ENCODE data around the gene C19orf73. TPM values are rescaled to one million over a fixed set of nuclear protein-coding genes. Genes with fewer than 3 reads are reported as not detected.
A peak's percentile ranks its signal among the peaks of the same experiment; 100 is the strongest.
"Not testable (repeated sequence)": the region's sequence is repeated elsewhere in the genome, so short reads cannot be mapped to it uniquely, and the experiment has no call there.

C19orf73 gene
- total RNA-seq, 2 donors from 2014 or later = 0.81 TPM; not detected in 1

DNA sequence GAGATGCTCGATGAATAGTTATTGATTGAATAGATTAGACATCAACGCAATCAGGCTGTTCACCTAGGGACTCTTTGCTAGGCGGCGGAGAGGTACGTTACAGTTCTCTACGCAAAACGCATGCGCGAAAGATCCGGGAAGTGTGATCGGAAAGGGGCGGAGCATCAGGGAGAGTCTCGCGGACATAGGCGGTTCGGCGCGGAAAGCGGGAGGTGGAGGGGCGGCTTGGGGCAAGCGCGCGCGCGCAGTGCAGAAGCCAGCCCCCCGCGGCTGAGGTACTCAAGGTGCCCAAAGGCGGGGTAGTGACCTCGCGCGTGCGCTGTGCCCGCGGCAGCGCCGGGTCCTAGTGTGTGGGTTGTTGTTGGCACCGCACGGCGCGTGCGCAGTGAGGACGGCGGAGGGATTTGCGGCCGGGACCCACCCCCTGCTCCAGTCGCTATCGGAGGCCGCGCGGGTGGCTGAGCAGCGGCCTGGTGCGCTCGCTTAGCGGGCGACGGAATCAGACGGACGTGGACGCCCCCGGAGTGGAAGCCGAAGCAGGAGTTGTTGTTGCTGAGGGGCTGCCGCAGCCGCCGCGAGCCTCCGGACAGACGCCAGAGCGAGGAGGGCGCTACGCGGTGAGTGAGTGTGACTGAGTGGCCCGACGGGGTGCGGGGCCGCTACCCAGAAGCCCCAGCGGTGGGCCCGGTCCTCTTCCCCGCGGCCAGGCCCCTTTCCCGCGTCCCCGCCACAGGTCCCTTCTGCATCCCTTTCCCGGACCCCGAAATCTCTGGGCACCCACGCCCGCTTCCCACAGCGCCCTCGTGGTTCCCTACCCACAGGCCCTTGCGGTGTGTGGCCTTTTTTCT lies 33.7 kb downstream of the C19orf73 start, which contains the start of gene SNRNP70:
TSS of gene SNRNP70 (plus strand) at position 432 of the 848 bp plus-strand sequence. CDS start 964 bp downstream, outside the sequence.
- intact Hi-C loops (cut with DNase I) = no loop called here
- peak; percentile 100 for DNase-seq (ENCODE audit: low spot score)

DNA sequence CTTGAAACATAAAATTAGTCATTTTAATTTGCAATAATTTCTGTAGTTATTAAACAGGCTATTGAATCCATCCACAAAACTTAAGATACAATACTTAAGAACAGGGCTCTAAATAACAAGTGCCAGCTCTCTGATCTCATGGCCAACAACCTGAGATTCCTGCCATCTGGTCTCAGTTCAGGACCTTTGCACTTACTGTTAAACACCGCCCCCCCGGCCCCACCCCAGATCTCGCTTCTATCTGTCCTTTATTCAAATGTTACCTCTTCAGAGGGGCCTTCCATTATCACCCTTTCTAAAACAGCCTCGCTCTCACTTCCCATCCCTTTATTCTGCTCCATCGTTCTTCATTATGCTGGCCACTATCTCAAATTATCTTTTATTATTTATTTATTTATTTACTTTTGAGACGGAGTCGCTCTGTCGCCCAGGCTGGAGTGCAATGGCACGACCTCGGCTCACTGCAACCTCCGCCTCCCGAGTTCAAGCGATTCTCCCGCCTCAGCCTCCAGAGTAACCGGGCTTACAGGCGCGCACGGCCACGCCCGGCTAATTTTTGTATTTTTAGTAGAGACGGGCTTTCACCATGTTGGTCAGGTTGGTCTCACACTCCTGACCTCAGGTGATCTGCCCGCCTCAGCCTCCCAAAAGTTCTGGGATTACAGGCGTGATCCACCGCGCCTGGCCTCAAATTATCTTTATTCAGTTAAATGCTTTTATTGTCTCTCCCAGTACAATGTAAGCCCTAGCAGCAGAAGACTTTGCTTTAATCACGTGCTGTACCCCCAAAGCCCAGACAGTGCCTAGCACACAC lies 34.5 kb downstream of the C19orf73 start:
- no peak for DNase-seq (ENCODE audit: low spot score)
- intact Hi-C loops (cut with DNase I) = no loop called here

DNA sequence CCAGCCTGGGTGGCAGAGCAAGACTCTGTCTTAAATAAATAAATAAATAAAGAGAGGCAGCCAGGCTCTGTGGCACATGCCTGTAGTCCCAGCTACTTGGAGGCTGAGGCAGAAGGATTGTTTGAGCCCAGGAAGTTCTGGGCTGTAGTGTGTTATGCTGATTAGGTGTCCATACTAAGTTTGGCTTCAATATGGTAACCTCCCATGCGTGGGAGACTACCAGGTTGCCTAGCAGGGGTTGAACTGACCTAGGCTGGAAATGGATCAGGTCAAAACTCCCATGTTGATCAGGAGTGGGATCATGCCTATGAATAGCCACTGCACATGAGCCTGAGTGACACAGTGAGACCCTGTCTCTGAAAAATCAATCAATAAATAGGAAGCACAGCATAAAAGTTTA lies 37.7 kb downstream of the C19orf73 start:
- intact Hi-C loops (cut with DNase I) = no loop called here
- no peak for DNase-seq (ENCODE audit: low spot score)

DNA sequence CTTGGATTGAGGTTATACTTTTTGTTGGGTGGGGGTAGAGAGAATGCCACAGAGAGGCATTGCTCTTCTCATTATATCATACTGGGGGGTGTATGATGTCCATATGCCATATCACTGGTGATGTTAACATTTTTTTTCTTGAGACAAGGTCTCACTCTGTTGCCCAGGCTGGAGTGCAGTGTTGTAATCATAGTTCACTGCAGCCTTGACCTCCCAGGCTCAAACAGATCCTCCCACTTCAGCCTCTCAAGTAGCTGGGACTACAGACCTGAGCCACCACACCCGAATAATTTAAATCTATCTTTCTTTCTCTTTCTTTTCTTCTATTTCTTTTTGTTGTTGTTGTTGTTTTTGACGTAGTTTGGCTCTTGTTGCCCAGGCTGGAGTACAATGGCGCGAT lies 38.6 kb downstream of the C19orf73 start:
- intact Hi-C loops (cut with DNase I) = no loop called here
- DNase-seq (ENCODE audit: low spot score) = no peak

DNA sequence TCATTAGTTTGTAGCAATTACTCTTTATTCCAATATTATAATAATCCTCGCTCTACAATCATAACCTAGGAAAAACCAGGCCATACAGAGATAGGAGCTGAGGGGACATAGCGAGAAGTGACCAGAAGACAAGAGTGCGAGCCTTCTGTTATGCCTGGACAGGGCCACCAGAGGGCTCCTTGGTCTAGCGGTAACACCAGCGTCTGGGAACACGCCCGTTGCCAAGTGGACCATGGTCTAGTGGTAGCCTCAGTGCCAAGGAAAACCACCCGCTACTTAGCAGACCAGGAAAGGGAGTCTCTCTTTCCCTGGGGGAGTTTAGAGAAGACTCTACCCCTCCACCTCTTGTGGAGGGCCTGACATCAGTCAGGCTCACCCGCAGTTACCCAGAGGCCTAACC lies 44.1 kb downstream of the C19orf73 start:
- peak; percentile 88 for DNase-seq (ENCODE audit: low spot score)
- intact Hi-C loops (cut with DNase I) = not testable (repeated sequence)

DNA sequence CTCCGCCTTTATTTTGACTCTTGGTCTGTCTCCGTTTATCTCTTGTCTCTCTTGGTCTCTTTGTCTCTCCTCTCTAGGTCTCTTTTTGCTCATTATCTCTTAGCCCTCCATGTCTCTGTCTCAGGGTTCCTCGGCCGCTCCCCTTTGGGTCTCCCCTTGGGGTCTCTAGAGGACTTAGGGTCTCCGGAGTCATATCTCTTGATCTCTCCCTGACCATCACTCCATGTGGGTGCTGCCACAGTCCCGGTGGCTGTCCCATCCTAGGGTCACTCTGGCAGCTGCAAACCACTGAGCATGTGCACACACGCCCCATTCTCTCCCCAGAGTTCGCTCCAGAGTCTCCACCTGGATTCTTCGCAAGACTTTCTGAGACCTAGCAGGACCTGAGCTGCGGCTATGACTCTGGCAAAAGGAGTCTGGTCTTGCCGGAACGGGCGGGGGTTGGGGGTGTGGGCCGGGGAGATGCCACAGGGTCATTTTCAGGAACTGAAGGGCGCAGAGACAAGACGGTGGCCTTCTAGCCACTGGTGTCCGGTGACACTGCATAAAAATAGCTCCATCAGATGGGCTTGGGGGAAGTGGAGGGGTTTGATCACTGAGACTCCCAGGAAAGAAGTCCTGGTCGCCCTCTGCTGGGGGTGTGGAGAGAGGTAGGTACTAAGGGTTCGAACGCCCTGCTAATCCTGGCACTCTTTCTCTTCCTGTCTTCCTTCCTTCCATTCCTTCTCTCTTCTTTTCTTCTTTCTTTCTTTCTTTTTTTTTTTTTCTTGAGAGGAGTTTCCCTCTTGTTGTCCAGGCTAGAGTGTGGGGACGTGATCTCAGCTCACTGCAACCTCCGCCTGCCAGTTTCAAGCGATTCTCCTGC lies 45.2 kb downstream of the C19orf73 start:
- DNase-seq (ENCODE audit: low spot score) = no peak
- intact Hi-C loops (cut with DNase I) = no loop called here

DNA sequence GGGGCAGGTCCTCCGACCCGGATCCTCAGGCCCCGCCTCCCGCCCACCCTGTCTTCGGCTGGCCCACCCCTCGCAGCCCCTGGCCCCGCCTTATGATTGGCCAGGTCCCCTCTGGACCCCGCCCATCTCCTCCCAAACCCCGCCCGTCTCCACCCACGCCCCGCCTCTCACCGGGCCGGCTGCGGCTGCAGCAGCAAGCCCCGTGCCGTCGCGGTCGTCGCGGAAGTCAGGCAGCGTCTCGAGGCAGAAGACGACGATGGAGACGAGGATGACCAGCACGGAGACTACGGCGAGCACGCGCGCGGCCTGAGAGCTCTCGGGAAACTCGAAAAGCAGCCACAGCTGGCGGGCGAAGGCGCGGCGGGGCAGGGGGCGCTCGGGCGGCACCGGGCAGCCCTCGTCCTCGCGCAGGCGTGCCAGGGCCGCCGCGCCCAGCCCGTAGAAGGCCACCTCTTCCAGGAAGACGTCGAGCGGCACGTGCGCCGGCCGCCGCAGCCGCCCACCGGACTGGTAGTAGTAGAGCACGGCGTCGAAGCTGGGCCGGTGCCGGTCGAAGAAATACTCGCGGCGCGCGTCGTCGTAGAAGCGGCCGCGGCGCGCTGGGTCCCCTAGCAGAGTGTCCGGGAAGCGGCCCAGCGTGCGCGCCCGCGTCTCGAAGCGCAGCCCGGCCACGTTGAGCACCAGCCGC lies 46.9 kb downstream of the C19orf73 start:
- DNase-seq (ENCODE audit: low spot score) = no peak

DNA sequence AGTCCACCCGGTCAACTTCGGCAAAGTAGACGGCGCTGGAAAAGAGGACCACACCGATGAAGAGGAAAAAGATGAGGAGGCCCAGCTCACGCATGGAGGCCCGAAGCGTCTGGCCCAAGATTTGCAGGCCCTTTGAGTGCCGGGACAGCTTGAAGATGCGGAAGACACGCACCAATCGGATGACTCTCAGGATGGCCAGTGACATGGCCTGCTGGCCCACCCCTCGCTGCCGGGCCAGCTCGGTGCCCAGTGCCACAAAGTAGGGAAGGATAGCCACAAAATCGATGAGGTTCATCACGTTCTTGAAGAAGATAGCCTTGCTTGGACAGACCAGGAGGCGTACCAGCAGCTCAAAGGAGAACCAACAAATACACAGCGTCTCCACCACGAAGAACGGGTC lies 48.5 kb downstream of the C19orf73 start:
- no peak for DNase-seq (ENCODE audit: low spot score)
- intact Hi-C loops (cut with DNase I) = no loop called here

More for the DNA sequence above, 46.9 kb downstream of the C19orf73 start:
- intact Hi-C loops (cut with DNase I) = no loop called here

DNA sequence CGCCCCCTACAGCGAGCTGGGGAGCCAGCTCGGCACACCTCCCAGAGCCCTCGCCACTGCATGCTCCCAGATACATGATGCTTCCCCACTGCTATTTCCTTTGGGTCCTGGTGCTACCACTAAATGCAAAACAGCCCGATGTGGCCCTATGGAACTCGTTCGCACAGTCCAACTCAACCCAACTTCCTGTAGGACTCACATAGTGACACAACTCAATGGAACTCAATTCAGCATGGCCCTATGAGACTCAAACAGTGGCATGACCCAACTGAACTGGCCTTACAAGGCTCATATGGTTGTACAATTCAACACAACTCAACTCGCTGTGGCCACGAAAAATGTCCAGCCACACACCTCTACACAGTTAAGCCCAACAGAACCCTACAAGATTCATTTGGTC lies 49.9 kb downstream of the C19orf73 start:
- DNase-seq (ENCODE audit: low spot score) = no peak
- intact Hi-C loops (cut with DNase I) = no loop called here

Other genes starting within 250 kb of the C19orf73 start
- gene PPP1R15A, start 246.7 kb downstream of the C19orf73 start, total RNA-seq = 100 to 1,000 TPM in 1 of 2 donors, 10 to 100 TPM in 1; 72.8 to 172 TPM
- 1 to 10 TPM in 1 of 2 donors, under 1 TPM in 1; 0.86 to 1.9 TPM for gene TULP2, start 220.4 kb downstream of the C19orf73 start, total RNA-seq
- gene NUCB1, start 218.8 kb downstream of the C19orf73 start, total RNA-seq = 100 to 1,000 TPM; 219 to 282 TPM
- gene DHDH, start 185.4 kb downstream of the C19orf73 start, total RNA-seq = not detected
- gene BAX, start 164.3 kb downstream of the C19orf73 start, total RNA-seq = 10 to 100 TPM; 44.6 to 53.4 TPM
- gene FTL, start 153.8 kb downstream of the C19orf73 start, total RNA-seq = 1,000 to 10,000 TPM; 2,854 to 3,275 TPM
- gene GYS1, start 125.8 kb downstream of the C19orf73 start, total RNA-seq = 10 to 100 TPM; 28.0 to 39.5 TPM
- 10 to 100 TPM; 34.7 to 43.1 TPM for gene RUVBL2, start 125.3 kb downstream of the C19orf73 start, total RNA-seq
- not detected for gene LHB, start 102.1 kb downstream of the C19orf73 start, total RNA-seq
- gene CGB3, start 94.8 kb downstream of the C19orf73 start, total RNA-seq = not detected
- not detected for gene CGB2, start 87.3 kb downstream of the C19orf73 start, total RNA-seq
- not detected for gene CGB1, start 82.2 kb downstream of the C19orf73 start, total RNA-seq
- not detected for gene CGB5, start 75.3 kb downstream of the C19orf73 start, total RNA-seq
- not detected for gene CGB8, start 70.0 kb downstream of the C19orf73 start, total RNA-seq
- not detected for gene CGB7, start 61.4 kb downstream of the C19orf73 start, total RNA-seq
- not detected for gene NTF4, start 54.3 kb downstream of the C19orf73 start, total RNA-seq
- not detected for gene KCNA7, start 46.4 kb downstream of the C19orf73 start, total RNA-seq
- gene SNRNP70, start 33.7 kb downstream of the C19orf73 start, total RNA-seq = 100 to 1,000 TPM; 114 to 124 TPM
- gene LIN7B, start 4.8 kb downstream of the C19orf73 start, total RNA-seq = 1 to 10 TPM; 9.0 to 9.3 TPM
- 1 to 10 TPM; 3.6 to 4.9 TPM for gene PPFIA3, start 401 bp upstream of the C19orf73 start, total RNA-seq
- 1 to 10 TPM; 1.1 to 2.4 TPM for gene HRC, start 36.3 kb upstream of the C19orf73 start, total RNA-seq
- 10 to 100 TPM; 20.5 to 36.0 TPM for gene TRPM4, start 38.6 kb upstream of the C19orf73 start, total RNA-seq
- 1 to 10 TPM; 1.7 to 2.6 TPM for gene SLC6A16, start 206.0 kb upstream of the C19orf73 start, total RNA-seq
- gene CD37, start 216.3 kb upstream of the C19orf73 start, total RNA-seq = 10 to 100 TPM; 11.5 to 19.6 TPM
- 10 to 100 TPM; 31.0 to 32.4 TPM for gene TEAD2, start 243.3 kb upstream of the C19orf73 start, total RNA-seq
- not detected for gene DKKL1, start 244.7 kb upstream of the C19orf73 start, total RNA-seq

Measured in posterior vena cava (tissue), 2 donors.